Measurements from ENCODE around the gene PTPRN2. TPM values are rescaled to one million over a fixed set of nuclear protein-coding genes. Genes with fewer than 3 reads are reported as not detected.

The PTPRN2 gene
- total and polyA plus RNA-seq, 2 of the 8 experiments (the other 6 are each of a cell fraction or from before 2014, with no cell fraction given) = 2.6 to 4.5 TPM

DNA sequence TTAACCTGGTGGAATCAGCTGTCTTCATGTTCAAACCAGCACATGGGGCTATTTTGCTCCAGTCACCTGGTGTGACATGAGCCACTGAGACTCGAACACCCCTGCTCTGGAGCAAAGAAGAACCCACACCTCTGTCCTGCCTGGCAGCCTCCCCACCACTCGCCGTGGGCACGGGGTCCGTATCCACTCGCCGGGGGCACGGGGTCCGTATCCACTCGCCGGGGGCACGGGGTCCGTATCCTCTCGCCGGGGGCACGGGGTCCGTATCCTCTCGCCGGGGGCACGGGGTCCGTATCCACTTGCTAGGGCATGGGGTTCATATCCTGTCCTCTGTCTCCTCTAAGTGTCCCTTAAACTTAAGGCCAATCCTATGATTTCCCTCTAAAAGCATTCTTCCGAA, 558.7 kb downstream of the PTPRN2 start:
- FAIRE-seq = no peak
- Histone ChIP-seq H2BK120ac (replicated peaks; ENCODE audit: low read depth, low read length) (no peak overlapping the region), H3K18ac (ENCODE audit: extremely low read depth, low read length) (no peak overlapping the region), H3K79me1 (ENCODE audit: low read depth, low read length) (no peaks in the 10 kb centered on the region), H3K4me1 (replicated peaks in 1 of 4; ENCODE audit: control insufficient read depth in 3 of 4, insufficient read depth in 4 of 4, low read length in 3 of 4) (no peaks in the 10 kb centered on the region; a peak in 1 of 7 replicates), H3K36me3 (ENCODE audit: control insufficient read depth in 2 of 4, insufficient read depth in 4 of 4, low read length in 3 of 4) (no peaks in the 10 kb centered on the region), H4K20me1 (replicated peaks in 1 of 2; ENCODE audit: control insufficient read depth in 1 of 2, insufficient read depth in 2 of 2, low read length in 2 of 2) (peaks cover 0 to 2% of the 10 kb centered on the region in 2 experiments), H2AK5ac (ENCODE audit: low read depth, low read length) (no peak overlapping the region), H4K8ac (ENCODE audit: extremely low read depth, insufficient read depth, low read length) (no peak overlapping the region), H4K5ac (ENCODE audit: insufficient read length, low read depth, low read length) (no peak overlapping the region), H3K9me3 (ENCODE audit: insufficient read depth in 2 of 2, low read depth in 1 of 2, low read length in 1 of 2) (peaks cover 10 to 11% of the 10 kb centered on the region in 2 experiments), H3K4ac (replicated peaks; ENCODE audit: insufficient read length, low read depth, low read length) (no peak overlapping the region), H2BK20ac (ENCODE audit: low read length) (no peak overlapping the region), H3K79me2 (ENCODE audit: control insufficient read depth in 1 of 2, insufficient read depth in 2 of 2, low read length in 2 of 2) (no peaks in the 10 kb centered on the region), H3K4me2 (ENCODE audit: insufficient read depth in 1 of 2, low read depth in 2 of 2, low read length in 2 of 2) (no peak overlapping the region), H3K27me3 (replicated peaks in 1 of 4; ENCODE audit: control insufficient read depth in 3 of 4, extremely low read depth in 1 of 4, insufficient read depth in 3 of 4, low read length in 3 of 4) (no peaks in the 10 kb centered on the region; a peak in 1 of 7 replicates), H4K91ac (replicated peaks; ENCODE audit: insufficient read length, low read length) (no peak overlapping the region), H2BK5ac (ENCODE audit: low read depth, low read length) (no peak overlapping the region), H3K23ac (ENCODE audit: insufficient read length) (no peak overlapping the region), H3K14ac (ENCODE audit: insufficient read length) (no peak overlapping the region), H2BK15ac (ENCODE audit: low read length) (no peak overlapping the region), H3K4me3 (ENCODE audit: extremely low read depth in 1 of 4, insufficient read depth in 2 of 4, low read depth in 3 of 4, low read length in 4 of 4) (no peak overlapping the region), H2AFZ (ENCODE audit: low read length) (no peak overlapping the region), H3K9ac (replicated peaks in 1 of 4; ENCODE audit: extremely low read depth in 1 of 4, low read depth in 3 of 4, low read length in 3 of 4) (no peak overlapping the region), H2BK12ac (ENCODE audit: low read depth, low read length) (no peak overlapping the region), H3K23me2 (ENCODE audit: low read depth, low read length) (no peaks in the 10 kb centered on the region), H3K27ac (ENCODE audit: low read depth, low read length) (no peak overlapping the region), H3K56ac (replicated peaks; ENCODE audit: insufficient read length, low read depth, low read length) (no peak overlapping the region)
- POLR2A ChIA-PET (ENCODE audit: partially characterized antibody) = no interaction called here
- TF ChIP-seq ZNF274 (IDR thresholded peaks at IDR 0.05; ENCODE audit: borderline replicate concordance, extremely low read depth, low read length) (no peak), YY1 (IDR thresholded peaks at IDR 0.05; ENCODE audit: low read depth, low read length) (no peak), GABPA (IDR thresholded peaks at IDR 0.05; ENCODE audit: borderline replicate concordance, insufficient read depth, low read length) (no peak), SIRT6 (IDR thresholded peaks at IDR 0.05; ENCODE audit: low read length) (no peak), HDAC2 (IDR thresholded peaks at IDR 0.05; ENCODE audit: borderline replicate concordance in 1 of 2, low read depth in 2 of 2, low read length in 2 of 2) (no peak)
- WGBS, 2 experiments (ENCODE audit: extremely low coverage in 1 of 2, insufficient coverage in 1 of 2, insufficient read length in 1 of 2, insufficient replicate concordance in 2 of 2, low coverage in 1 of 2, low lambda C conversion rate in 2 of 2, missing lambda C conversion rate in 1 of 2) = 80% methylated on average over 15 of the region's 22 CpGs; no CpG with 5 or more reads in 1 of the 2 experiments
- CTCF ChIA-PET (ENCODE audit: partially characterized antibody) = no interaction called here
- no peak for DNase-seq (ENCODE audit: low read depth in 1 of 2, low spot score in 2 of 2)

Measured in H1 (cell line).